Lower leg skin (tissue), 3 donors: Measurements from ENCODE around the gene GGT7.
"Not testable (repeated sequence)": the region's sequence is repeated elsewhere in the genome, so short reads cannot be mapped to it uniquely, and the experiment has no call there.

Experiments used
- POLR2A ChIP-seq, 2 donors: fragments of 450-650 bp; IDR thresholded peaks; one replicate each; pipeline ENCODE4 v1.6.1; 2016 to 2017; ENCODE audit warnings: antibody characterized with exemption in 2 of 2, mild to moderate bottlenecking in 1 of 2, moderate library complexity in 1 of 2
- TF ChIP-seq, protein P1 (sequence below), 3 donors: fragments of 450-650 bp; IDR thresholded peaks; one replicate each; pipeline ENCODE4 v1.5.1; 2016; ENCODE audit warnings: antibody characterized with exemption in 3 of 3, mild to moderate bottlenecking in 3 of 3, moderate library complexity in 2 of 3

DNA sequence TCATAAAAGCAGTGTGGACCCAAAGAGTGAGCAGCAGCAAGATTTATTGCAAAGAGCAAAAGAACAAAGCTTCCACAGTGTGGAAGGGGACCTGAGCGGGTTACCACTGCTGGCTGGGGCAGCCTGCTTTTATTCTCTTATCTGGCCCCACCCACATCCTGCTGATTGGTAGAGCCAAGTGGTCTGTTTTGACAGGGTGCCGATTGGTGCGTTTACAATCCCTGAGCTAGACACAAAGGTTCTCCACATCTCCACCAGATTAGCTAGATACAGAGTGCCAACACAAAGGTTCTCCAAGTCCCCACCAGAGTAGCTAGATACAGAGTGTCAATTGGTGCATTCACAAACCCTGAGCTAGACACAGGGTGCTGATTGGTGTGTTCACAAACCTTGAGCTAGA, 25.5 kb upstream of the GGT7 start:
- not testable (repeated sequence) for TF ChIP-seq POLR2A (IDR thresholded peaks at IDR 0.05)
- TF ChIP-seq, protein P1, sequence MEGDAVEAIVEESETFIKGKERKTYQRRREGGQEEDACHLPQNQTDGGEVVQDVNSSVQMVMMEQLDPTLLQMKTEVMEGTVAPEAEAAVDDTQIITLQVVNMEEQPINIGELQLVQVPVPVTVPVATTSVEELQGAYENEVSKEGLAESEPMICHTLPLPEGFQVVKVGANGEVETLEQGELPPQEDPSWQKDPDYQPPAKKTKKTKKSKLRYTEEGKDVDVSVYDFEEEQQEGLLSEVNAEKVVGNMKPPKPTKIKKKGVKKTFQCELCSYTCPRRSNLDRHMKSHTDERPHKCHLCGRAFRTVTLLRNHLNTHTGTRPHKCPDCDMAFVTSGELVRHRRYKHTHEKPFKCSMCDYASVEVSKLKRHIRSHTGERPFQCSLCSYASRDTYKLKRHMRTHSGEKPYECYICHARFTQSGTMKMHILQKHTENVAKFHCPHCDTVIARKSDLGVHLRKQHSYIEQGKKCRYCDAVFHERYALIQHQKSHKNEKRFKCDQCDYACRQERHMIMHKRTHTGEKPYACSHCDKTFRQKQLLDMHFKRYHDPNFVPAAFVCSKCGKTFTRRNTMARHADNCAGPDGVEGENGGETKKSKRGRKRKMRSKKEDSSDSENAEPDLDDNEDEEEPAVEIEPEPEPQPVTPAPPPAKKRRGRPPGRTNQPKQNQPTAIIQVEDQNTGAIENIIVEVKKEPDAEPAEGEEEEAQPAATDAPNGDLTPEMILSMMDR (IDR thresholded peaks at IDR 0.05), result not testable (repeated sequence)
